ENCODE results near the gene ASB2.
A peak's percentile ranks its signal among the peaks of the same experiment; 100 is the strongest.

DNA sequence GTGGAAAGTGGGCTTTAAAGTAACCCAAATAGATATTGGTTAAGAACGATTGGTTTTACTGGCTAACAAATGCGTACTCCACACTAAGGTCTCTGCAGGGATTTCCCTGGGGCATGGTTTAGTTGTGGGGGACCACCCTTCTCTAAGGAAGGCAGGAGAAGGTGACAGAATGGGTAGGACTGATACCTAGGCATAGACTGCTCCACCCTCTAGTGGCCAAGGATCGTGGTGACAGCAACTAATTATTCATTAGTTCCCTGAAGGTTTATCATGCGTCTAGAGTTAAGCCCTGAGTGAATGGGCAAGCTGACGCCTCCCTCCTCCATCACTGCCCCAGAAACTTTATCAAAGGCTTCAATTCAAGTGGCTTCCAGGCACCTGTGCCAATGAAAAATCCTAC lies 40.1 kb downstream of the ASB2 start:
- TF ChIP-seq, protein P1, sequence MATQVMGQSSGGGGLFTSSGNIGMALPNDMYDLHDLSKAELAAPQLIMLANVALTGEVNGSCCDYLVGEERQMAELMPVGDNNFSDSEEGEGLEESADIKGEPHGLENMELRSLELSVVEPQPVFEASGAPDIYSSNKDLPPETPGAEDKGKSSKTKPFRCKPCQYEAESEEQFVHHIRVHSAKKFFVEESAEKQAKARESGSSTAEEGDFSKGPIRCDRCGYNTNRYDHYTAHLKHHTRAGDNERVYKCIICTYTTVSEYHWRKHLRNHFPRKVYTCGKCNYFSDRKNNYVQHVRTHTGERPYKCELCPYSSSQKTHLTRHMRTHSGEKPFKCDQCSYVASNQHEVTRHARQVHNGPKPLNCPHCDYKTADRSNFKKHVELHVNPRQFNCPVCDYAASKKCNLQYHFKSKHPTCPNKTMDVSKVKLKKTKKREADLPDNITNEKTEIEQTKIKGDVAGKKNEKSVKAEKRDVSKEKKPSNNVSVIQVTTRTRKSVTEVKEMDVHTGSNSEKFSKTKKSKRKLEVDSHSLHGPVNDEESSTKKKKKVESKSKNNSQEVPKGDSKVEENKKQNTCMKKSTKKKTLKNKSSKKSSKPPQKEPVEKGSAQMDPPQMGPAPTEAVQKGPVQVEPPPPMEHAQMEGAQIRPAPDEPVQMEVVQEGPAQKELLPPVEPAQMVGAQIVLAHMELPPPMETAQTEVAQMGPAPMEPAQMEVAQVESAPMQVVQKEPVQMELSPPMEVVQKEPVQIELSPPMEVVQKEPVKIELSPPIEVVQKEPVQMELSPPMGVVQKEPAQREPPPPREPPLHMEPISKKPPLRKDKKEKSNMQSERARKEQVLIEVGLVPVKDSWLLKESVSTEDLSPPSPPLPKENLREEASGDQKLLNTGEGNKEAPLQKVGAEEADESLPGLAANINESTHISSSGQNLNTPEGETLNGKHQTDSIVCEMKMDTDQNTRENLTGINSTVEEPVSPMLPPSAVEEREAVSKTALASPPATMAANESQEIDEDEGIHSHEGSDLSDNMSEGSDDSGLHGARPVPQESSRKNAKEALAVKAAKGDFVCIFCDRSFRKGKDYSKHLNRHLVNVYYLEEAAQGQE (IDR thresholded peaks at IDR 0.05; ENCODE audit: low read depth) = no peak
- TF ChIP-seq POLR2AphosphoS5 (IDR thresholded peaks at IDR 0.05; ENCODE audit: low read depth, low read length) = no peak
- TF ChIP-seq, protein P2, sequence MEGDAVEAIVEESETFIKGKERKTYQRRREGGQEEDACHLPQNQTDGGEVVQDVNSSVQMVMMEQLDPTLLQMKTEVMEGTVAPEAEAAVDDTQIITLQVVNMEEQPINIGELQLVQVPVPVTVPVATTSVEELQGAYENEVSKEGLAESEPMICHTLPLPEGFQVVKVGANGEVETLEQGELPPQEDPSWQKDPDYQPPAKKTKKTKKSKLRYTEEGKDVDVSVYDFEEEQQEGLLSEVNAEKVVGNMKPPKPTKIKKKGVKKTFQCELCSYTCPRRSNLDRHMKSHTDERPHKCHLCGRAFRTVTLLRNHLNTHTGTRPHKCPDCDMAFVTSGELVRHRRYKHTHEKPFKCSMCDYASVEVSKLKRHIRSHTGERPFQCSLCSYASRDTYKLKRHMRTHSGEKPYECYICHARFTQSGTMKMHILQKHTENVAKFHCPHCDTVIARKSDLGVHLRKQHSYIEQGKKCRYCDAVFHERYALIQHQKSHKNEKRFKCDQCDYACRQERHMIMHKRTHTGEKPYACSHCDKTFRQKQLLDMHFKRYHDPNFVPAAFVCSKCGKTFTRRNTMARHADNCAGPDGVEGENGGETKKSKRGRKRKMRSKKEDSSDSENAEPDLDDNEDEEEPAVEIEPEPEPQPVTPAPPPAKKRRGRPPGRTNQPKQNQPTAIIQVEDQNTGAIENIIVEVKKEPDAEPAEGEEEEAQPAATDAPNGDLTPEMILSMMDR (IDR thresholded peaks at IDR 0.05 in 2 of 3, conservative IDR thresholded peaks at IDR 0.05 in 1 of 3; ENCODE audit: borderline replicate concordance in 1 of 3, insufficient read depth in 1 of 3, low read depth in 2 of 3, low read length in 2 of 3) = peak; percentile 63 to 86 (median 63)
- no peak for TF ChIP-seq SRF (IDR thresholded peaks at IDR 0.05; ENCODE audit: low read depth)
- TF ChIP-seq POLR2A (IDR thresholded peaks at IDR 0.05; ENCODE audit: borderline replicate concordance, extremely low read depth, insufficient read depth, insufficient read length) = no peak
- no peak for TF ChIP-seq EZH2 (IDR thresholded peaks at IDR 0.05)
- peak; percentile 73 for TF ChIP-seq RAD21 (IDR thresholded peaks at IDR 0.05; ENCODE audit: low read depth)
- TF ChIP-seq, protein P3, sequence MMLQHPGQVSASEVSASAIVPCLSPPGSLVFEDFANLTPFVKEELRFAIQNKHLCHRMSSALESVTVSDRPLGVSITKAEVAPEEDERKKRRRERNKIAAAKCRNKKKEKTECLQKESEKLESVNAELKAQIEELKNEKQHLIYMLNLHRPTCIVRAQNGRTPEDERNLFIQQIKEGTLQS (IDR thresholded peaks at IDR 0.05) = no peak
- no peak for TF ChIP-seq CBX3 (IDR thresholded peaks at IDR 0.05; ENCODE audit: low read depth)
- no peak for TF ChIP-seq CEBPB (IDR thresholded peaks at IDR 0.05; ENCODE audit: low read depth)
- no peak for TF ChIP-seq SIN3A (IDR thresholded peaks at IDR 0.05; ENCODE audit: low read depth)
- TF ChIP-seq ZNF274 (IDR thresholded peaks at IDR 0.05; ENCODE audit: low read depth, low read length) = no peak
- no peak for TF ChIP-seq EZH2phosphoT487 (IDR thresholded peaks at IDR 0.05; ENCODE audit: borderline replicate concordance)
- TF ChIP-seq SP1 (IDR thresholded peaks at IDR 0.05; ENCODE audit: low read depth) = no peak

Data from HCT116 (cell line).